Testis (tissue), 3 donors: ENCODE results near the gene HS3ST4. TPM values are rescaled to one million over a fixed set of nuclear protein-coding genes. Genes with fewer than 3 reads are reported as not detected.

Source experiments
- DNase-seq: peaks from one replicate; pipeline ENCODE4 v3.0.0-alpha.2; 2019
- H3K27ac ChIP-seq, 2 donors: fragments of 200-600 bp; sonication (generic); one replicate each; pipeline ENCODE4 v1.5.1; 2019
- H3K27me3 ChIP-seq: fragments of 200-600 bp; sonication (generic); one replicate; pipeline ENCODE4 v1.5.1; 2019
- H3K36me3 ChIP-seq: fragments of 200-600 bp; sonication (generic); one replicate; pipeline ENCODE4 v1.5.1; 2017; ENCODE audit warnings: low read depth; ENCODE audit errors: missing control alignments
- H3K4me1 ChIP-seq: fragments of 200-600 bp; sonication (generic); one replicate; pipeline ENCODE4 v1.5.1; 2019
- H3K4me3 ChIP-seq, 2 donors: fragments of 200-600 bp; sonication (generic); one replicate each; pipeline ENCODE4 v1.5.1; 2017 to 2019
- H3K9me3 ChIP-seq: fragments of 200-600 bp; sonication (generic); one replicate; pipeline ENCODE4 v1.5.1; 2017
- POLR2A ChIP-seq: fragments of 450-650 bp; IDR thresholded peaks from one replicate; pipeline ENCODE4 v1.6.1; 2017; ENCODE audit warnings: antibody characterized with exemption, mild to moderate bottlenecking, moderate library complexity
- WGBS, 2 donors: methylation state at CpG; one replicate each; pipeline ENCODE4 v1.1.5; 2018; 5-methylcytosine and 5-hydroxymethylcytosine counted together
- intact Hi-C: fragments of 100-400 bp; cut with DNase I; formaldehyde crosslinking; loops from one replicate; pipeline ENCODE4 v1.15.1; 2023; ENCODE audit warnings: low total_unique reads
- polyA plus RNA-seq: library from polyadenylated mRNA; stranded (reverse); fragments of 350-450 nt; fragmentation: Illumina TruSeq; extraction: RNeasy Lipid Tissue Mini Kit (QIAGEN cat#74804); gene quantifications from one replicate; pipeline ENCODE4 v1.2.3, GENCODE V29; 2014; ENCODE audit warnings: low read depth, low replicate concordance; ENCODE audit not compliant: insufficient read depth
- total RNA-seq, 2 donors: library from RNA; depleted of rRNA; stranded (reverse); fragments of >200 nt; gene quantifications; one replicate each; pipeline ENCODE4 v1.2.3, GENCODE V29; 2016
- TF ChIP-seq, protein P1 (sequence below), 3 experiments: fragments of 450-650 bp in 2 of 3; fragments of 200-600 bp in 1 of 3; sonication (generic) in 1 of 3; IDR thresholded peaks; one replicate each; pipeline ENCODE4 v1.5.1; 2016 to 2019; ENCODE audit warnings: antibody characterized with exemption in 3 of 3, mild to moderate bottlenecking in 2 of 3, moderate library complexity in 1 of 3

HS3ST4 gene
- total and polyA plus RNA-seq, 3 donors from 2014 or later: 0.37 to 2.7 (median 2.6) TPM

DNA sequence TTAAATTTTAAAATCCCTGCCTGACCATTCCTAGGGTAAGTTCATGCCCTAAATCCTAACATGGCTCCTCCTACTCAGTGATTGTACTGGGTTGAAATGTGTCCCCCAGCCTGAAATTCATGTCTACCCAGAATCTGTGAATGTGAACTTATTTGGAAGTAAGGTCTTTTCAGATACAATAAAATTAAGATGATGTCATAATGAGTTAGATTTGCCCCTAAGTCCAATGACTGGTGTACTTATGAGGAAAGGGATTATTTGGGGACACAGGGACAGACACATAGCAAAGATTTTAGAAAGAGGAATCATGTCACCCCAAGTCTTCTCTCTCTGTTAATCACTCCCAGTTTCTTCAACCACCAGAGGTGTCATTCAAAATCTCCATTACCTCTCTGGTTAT lies 185.3 kb downstream of the HS3ST4 start:
- no peaks in the 10 kb centered on the region for H3K4me1 ChIP-seq

DNA sequence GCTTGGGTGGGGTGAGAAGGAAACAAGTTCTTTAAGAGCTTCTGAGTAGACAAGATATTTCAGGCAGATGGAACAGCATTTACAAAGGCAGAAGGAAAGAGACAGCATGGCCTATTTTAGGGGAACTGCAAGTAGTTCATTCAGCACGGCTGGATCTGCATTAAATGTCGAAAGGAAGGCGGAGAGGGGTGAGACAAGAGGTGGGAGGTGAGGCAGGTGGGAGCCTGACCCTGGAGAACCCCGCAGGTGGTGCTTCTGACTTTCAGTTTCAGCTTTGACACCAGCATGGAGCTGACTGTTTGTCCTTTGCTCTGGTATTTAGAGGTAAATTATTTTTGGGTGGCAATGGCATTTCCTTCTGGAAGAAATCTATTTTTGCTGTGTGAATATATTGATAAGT lies 194.8 kb downstream of the HS3ST4 start:
- DNase-seq: no peak
- Histone ChIP-seq H3K9me3 (no peaks in the 10 kb centered on the region), H3K4me3 (no peak overlapping the region), H3K4me1 (no peaks in the 10 kb centered on the region), H3K27ac (no peak overlapping the region), H3K27me3 (no peaks in the 10 kb centered on the region), H3K36me3 (no peaks in the 10 kb centered on the region)
- no peak for TF ChIP-seq POLR2A
- TF ChIP-seq, protein P1, sequence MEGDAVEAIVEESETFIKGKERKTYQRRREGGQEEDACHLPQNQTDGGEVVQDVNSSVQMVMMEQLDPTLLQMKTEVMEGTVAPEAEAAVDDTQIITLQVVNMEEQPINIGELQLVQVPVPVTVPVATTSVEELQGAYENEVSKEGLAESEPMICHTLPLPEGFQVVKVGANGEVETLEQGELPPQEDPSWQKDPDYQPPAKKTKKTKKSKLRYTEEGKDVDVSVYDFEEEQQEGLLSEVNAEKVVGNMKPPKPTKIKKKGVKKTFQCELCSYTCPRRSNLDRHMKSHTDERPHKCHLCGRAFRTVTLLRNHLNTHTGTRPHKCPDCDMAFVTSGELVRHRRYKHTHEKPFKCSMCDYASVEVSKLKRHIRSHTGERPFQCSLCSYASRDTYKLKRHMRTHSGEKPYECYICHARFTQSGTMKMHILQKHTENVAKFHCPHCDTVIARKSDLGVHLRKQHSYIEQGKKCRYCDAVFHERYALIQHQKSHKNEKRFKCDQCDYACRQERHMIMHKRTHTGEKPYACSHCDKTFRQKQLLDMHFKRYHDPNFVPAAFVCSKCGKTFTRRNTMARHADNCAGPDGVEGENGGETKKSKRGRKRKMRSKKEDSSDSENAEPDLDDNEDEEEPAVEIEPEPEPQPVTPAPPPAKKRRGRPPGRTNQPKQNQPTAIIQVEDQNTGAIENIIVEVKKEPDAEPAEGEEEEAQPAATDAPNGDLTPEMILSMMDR (IDR thresholded peaks at IDR 0.05): no peak
- intact Hi-C loops: no loop called here
- WGBS, 2 donors: 79 to 81% methylated on average over 4 of the region's 4 CpGs

More for the DNA sequence above, 185.3 kb downstream of the HS3ST4 start:
- TF ChIP-seq, protein P1 (IDR thresholded peaks at IDR 0.05): no peak
- TF ChIP-seq POLR2A: no peak
- H3K27ac ChIP-seq: no peak overlapping the region
- no peaks in the 10 kb centered on the region for H3K27me3 ChIP-seq
- intact Hi-C loops: no loop called here
- no peak for DNase-seq
- no peaks in the 10 kb centered on the region for H3K36me3 ChIP-seq
- H3K4me3 ChIP-seq: no peak overlapping the region
- H3K9me3 ChIP-seq: no peaks in the 10 kb centered on the region

DNA sequence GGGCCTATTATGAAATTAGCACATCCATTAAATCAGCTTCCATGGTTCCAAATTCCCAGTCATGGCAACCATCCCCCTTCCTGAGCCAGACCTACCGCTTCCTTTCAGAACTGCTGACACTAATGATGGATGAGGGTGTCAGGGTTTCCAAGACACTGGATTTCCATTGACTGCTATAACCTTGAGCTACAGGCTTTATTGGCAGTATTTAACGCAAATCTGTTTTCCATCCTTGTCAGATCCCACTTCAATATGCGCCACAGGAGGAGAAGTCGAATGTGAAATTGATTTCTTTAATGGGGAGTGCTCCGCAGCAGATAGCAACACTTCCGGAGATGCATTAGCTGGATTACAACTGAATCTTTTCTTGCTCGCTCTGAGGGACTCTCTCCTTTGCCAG lies 197.1 kb downstream of the HS3ST4 start:
- intact Hi-C loops: no loop called here
- Histone ChIP-seq H3K27me3 (no peaks in the 10 kb centered on the region), H3K4me1 (no peaks in the 10 kb centered on the region), H3K9me3 (no peaks in the 10 kb centered on the region), H3K36me3 (no peaks in the 10 kb centered on the region), H3K4me3 (no peak overlapping the region), H3K27ac (no peak overlapping the region)
- TF ChIP-seq, protein P1 (IDR thresholded peaks at IDR 0.05): no peak
- no peak for TF ChIP-seq POLR2A
- 79 to 80% methylated on average over 7 of the region's 7 CpGs for whole genome bisulfite sequencing, 2 donors
- DNase-seq: no peak

DNA sequence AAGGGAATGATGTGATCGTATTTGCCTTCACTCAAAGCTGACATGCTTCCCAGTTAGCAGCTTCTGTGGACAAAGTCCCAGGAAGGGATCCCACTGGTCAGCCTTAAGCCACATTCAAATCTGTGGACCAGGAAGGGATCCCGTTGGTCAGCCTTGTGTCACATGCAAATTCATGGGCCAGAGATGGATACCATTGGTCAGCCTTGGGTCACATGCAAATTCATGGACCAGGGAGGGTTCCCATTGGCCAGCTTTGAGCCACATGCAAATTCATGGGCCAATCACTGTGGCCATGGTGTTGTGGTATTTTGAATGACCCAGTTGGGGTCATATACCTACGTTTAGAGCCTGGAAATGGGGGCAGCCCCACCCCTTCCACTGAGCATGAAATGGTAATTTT lies 201.6 kb downstream of the HS3ST4 start:
- Histone ChIP-seq H3K4me1 (no peaks in the 10 kb centered on the region), H3K4me3 (no peak overlapping the region), H3K27me3 (no peaks in the 10 kb centered on the region), H3K9me3 (no peaks in the 10 kb centered on the region), H3K27ac (no peak overlapping the region), H3K36me3 (no peaks in the 10 kb centered on the region)
- intact Hi-C loops: no loop called here
- DNase-seq: peak; percentile 20
- 55 to 61% methylated on average over 3 of the region's 3 CpGs for WGBS, 2 donors
- TF ChIP-seq, protein P1 (IDR thresholded peaks at IDR 0.05): no peak
- no peak for TF ChIP-seq POLR2A

DNA sequence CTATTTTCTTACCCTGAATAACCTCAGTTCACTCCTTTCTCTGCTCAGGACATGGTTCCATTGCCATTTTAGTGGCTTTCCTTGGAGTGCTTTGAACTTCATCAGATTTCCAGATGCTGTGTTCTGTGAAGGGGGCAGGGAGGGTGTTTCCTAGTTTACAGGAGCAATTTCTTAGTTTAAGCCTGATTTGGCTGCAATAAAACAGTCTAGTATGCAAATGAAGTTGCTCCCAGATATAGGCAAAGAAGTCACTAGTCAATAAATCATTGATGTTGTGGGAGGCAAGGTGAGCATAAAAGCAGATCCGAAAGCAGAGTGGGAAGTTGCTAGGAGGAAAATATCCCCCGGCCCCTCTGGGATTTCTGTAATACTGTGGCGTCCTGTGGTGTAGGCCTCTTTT lies 202.3 kb downstream of the HS3ST4 start:
- H3K36me3 ChIP-seq: no peaks in the 10 kb centered on the region
- no peaks in the 10 kb centered on the region for H3K9me3 ChIP-seq
- DNase-seq: no peak
- H3K27ac ChIP-seq: no peak overlapping the region
- intact Hi-C loops: no loop called here
- H3K4me1 ChIP-seq: no peaks in the 10 kb centered on the region
- H3K4me3 ChIP-seq: no peak overlapping the region
- WGBS, 2 donors: 57 to 69% methylated on average over 3 of the region's 3 CpGs
- no peaks in the 10 kb centered on the region for H3K27me3 ChIP-seq
- TF ChIP-seq POLR2A: no peak
- TF ChIP-seq, protein P1 (IDR thresholded peaks at IDR 0.05): no peak
